B cell (primary cell): Measurements from ENCODE around the gene CCDC120.

Source experiments
- EZH2 ChIP-seq: IDR thresholded peaks from 2 replicates; pipeline ENCODE4 v1.6.1; 2012; ENCODE audit warnings: borderline replicate concordance, low read depth, mild to moderate bottlenecking, moderate library complexity, low read length; ENCODE audit not compliant: insufficient read depth, poor library complexity, severe bottlenecking
- TF ChIP-seq, protein P1 (sequence below): fragments of 200-600 bp; IDR thresholded peaks from one replicate; pipeline ENCODE4 v1.8.0; 2022; ENCODE audit warnings: antibody characterized with exemption, mild to moderate bottlenecking

DNA sequence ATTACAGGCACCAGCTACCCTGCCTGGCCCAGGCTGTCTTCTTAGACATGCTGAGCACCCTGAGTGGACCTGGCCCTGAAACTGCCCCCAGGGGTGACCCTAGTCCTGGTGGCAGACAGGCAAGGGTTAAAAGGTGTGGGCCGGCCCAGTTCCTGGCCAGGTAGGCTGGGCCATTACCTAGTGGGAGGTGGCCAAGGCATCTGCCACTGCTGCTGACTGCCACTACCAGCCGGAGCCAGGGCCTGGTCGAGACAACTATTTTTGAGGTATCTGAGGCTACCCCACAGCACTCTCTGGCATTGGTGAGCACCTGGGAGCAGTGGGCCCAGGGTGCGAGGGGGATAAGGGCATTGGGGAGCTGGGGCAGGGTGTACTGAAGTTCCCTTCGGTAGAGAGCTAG is at the start of gene CCDC120:
- TF ChIP-seq, protein P1, sequence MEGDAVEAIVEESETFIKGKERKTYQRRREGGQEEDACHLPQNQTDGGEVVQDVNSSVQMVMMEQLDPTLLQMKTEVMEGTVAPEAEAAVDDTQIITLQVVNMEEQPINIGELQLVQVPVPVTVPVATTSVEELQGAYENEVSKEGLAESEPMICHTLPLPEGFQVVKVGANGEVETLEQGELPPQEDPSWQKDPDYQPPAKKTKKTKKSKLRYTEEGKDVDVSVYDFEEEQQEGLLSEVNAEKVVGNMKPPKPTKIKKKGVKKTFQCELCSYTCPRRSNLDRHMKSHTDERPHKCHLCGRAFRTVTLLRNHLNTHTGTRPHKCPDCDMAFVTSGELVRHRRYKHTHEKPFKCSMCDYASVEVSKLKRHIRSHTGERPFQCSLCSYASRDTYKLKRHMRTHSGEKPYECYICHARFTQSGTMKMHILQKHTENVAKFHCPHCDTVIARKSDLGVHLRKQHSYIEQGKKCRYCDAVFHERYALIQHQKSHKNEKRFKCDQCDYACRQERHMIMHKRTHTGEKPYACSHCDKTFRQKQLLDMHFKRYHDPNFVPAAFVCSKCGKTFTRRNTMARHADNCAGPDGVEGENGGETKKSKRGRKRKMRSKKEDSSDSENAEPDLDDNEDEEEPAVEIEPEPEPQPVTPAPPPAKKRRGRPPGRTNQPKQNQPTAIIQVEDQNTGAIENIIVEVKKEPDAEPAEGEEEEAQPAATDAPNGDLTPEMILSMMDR, result no peak
- no peak for TF ChIP-seq EZH2
